Measurements from ENCODE around the gene ALK.

DNA sequence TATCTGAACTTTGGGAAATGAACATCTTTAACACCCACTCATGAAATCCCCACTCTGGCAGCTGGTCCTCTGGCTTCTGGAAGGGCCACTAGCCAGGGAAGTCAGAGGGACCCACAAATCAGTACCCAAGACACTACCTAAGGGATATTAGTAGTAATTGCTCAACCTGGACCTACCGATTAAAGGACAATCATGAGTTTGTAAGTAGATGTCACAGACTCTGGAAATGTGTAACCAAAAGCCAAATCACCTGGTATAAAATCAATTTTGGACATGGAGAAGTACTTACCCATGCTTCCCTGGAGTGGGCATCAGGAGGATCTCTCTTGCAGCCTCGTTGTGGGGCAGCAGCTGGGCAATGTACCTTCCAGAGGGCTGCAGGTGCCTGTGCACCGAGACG is 389.8 kb downstream of the ALK start:
- TF ChIP-seq, protein P1, sequence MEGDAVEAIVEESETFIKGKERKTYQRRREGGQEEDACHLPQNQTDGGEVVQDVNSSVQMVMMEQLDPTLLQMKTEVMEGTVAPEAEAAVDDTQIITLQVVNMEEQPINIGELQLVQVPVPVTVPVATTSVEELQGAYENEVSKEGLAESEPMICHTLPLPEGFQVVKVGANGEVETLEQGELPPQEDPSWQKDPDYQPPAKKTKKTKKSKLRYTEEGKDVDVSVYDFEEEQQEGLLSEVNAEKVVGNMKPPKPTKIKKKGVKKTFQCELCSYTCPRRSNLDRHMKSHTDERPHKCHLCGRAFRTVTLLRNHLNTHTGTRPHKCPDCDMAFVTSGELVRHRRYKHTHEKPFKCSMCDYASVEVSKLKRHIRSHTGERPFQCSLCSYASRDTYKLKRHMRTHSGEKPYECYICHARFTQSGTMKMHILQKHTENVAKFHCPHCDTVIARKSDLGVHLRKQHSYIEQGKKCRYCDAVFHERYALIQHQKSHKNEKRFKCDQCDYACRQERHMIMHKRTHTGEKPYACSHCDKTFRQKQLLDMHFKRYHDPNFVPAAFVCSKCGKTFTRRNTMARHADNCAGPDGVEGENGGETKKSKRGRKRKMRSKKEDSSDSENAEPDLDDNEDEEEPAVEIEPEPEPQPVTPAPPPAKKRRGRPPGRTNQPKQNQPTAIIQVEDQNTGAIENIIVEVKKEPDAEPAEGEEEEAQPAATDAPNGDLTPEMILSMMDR (IDR thresholded peaks at IDR 0.05) = no peak
- no peak for TF ChIP-seq ZFX (IDR thresholded peaks at IDR 0.05; ENCODE audit: borderline replicate concordance)

Data from 22Rv1 (cell line).